ENCODE measurements around the gene HSD11B1L. TPM values are rescaled to one million over a fixed set of nuclear protein-coding genes. Genes with fewer than 3 reads are reported as not detected.
A peak's percentile ranks its signal among the peaks of the same experiment; 100 is the strongest.

The HSD11B1L gene
- total and polyA plus RNA-seq, 7 donors: 4.2 to 37.1 (median 19.9) TPM

DNA sequence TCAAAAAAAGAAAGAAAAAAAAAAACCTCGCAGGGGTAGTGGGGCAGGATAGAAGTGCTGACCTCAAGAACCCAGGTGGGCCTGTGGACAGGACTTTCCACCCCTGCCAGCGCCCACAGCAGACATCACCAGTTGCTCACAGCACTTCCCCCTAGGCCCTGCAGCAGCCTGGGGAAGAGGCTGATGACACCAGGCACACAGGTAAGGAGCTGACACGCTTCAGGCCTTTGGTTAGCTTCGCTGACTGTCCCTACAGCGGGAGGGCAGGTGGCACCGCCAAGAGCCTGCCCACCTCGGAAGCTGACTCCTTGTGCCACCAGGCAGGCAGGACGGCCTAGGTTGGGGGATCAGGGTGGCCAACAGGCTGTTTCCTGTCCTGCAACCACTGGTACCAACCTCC is 30.2 kb downstream of the HSD11B1L start:
- peaks cover 0 to 80% (median 54%) of the 10 kb centered on the region in 4 donors for H3K36me3 ChIP-seq

DNA sequence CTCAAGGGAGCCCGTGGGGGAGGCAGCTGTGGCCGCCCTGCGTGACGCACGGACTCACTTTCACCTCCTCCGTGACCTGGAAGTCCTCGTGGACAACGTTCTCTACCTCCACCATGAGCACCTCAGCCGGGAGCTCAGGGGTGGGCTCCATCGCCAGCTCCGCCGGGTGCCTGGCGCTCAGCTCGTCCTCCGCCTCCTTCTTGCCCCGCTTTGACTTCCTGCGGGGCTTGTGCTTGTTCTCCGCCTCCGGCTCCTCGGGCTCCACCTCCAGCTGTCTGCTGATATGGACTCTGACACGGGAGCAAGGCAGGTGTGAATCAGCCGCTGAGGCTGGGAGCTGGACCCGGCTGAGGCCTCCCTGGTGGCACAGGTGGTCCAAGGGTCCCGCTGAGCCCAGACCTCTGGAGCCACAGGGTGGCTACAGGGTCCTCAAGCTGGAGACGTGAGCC is 30.9 kb downstream of the HSD11B1L start:
- H3K4me1 ChIP-seq: peaks cover 0 to 7% (median 0%) of the 10 kb centered on the region in 4 donors
- H3K4me3 ChIP-seq: no peak overlapping the region
- H3K9me3 ChIP-seq: no peaks in the 10 kb centered on the region
- peak; percentile 51 for DNase-seq
- H3K27ac ChIP-seq: no peak overlapping the region
- H3K36me3 ChIP-seq: peaks cover 0 to 73% (median 47%) of the 10 kb centered on the region in 4 donors
- no peak for TF ChIP-seq EP300 (IDR thresholded peaks at IDR 0.05)
- TF ChIP-seq, protein P1, sequence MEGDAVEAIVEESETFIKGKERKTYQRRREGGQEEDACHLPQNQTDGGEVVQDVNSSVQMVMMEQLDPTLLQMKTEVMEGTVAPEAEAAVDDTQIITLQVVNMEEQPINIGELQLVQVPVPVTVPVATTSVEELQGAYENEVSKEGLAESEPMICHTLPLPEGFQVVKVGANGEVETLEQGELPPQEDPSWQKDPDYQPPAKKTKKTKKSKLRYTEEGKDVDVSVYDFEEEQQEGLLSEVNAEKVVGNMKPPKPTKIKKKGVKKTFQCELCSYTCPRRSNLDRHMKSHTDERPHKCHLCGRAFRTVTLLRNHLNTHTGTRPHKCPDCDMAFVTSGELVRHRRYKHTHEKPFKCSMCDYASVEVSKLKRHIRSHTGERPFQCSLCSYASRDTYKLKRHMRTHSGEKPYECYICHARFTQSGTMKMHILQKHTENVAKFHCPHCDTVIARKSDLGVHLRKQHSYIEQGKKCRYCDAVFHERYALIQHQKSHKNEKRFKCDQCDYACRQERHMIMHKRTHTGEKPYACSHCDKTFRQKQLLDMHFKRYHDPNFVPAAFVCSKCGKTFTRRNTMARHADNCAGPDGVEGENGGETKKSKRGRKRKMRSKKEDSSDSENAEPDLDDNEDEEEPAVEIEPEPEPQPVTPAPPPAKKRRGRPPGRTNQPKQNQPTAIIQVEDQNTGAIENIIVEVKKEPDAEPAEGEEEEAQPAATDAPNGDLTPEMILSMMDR (IDR thresholded peaks at IDR 0.05): no peak
- no peak for TF ChIP-seq POLR2A (IDR thresholded peaks at IDR 0.05)
- 90 to 92% methylated on average over 25 of the region's 25 CpGs for WGBS, 2 donors
- intact Hi-C loops (cut with DNase I): no loop called here
- H3K27me3 ChIP-seq: no peaks in the 10 kb centered on the region

More for the DNA sequence above, 30.2 kb downstream of the HSD11B1L start:
- no peak for TF ChIP-seq POLR2A (IDR thresholded peaks at IDR 0.05)
- TF ChIP-seq EP300 (IDR thresholded peaks at IDR 0.05): no peak
- TF ChIP-seq POLR2AphosphoS5 (IDR thresholded peaks at IDR 0.05): no peak
- TF ChIP-seq, protein P1 (IDR thresholded peaks at IDR 0.05): no peak
- peak; percentile 43 for DNase-seq
- Histone ChIP-seq H3K9me3 (no peaks in the 10 kb centered on the region), H3K4me1 (peaks cover 0 to under 1% (median 0%) of the 10 kb centered on the region in 4 donors), H3K4me3 (no peak overlapping the region), H3K27ac (no peak overlapping the region), H3K27me3 (no peaks in the 10 kb centered on the region)
- intact Hi-C loops (cut with DNase I): no loop called here
- 93% methylated on average over 8 of the region's 8 CpGs for WGBS, 2 donors

DNA sequence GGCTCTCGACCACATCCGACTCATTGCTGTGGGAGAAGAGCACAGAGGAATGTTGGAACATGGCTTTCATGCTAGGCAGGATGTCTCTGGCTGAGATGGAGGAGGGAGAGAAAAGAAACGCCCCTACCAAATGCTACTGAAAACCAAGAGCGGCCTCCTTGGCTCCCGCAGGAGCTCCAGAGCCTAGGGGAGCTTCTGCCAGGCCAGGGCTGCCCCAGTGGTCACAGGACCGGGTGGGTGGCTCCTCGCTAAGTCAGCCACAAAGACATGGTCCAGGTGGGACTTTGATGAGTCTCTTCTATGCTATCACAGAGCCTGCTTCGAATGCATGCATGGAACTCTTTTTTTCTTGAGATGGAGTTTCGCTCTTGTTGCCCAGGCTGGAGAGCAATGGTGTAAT is 32.4 kb downstream of the HSD11B1L start:
- H3K36me3 ChIP-seq: peaks cover 0 to 65% (median 32%) of the 10 kb centered on the region in 4 donors
- TF ChIP-seq POLR2A (IDR thresholded peaks at IDR 0.05) (no peak), EP300 (IDR thresholded peaks at IDR 0.05) (no peak), POLR2AphosphoS5 (IDR thresholded peaks at IDR 0.05) (no peak)
- TF ChIP-seq, protein P1 (IDR thresholded peaks at IDR 0.05): no peak
- no peak overlapping the region for H3K4me3 ChIP-seq
- no peak overlapping the region for H3K27ac ChIP-seq
- H3K9me3 ChIP-seq: no peaks in the 10 kb centered on the region
- H3K27me3 ChIP-seq: no peaks in the 10 kb centered on the region
- intact Hi-C loops (cut with DNase I): no loop called here
- DNase-seq: no peak
- peaks cover 0 to 17% (median 7%) of the 10 kb centered on the region in 4 donors for H3K4me1 ChIP-seq
- WGBS, 2 donors: 98 to 99% methylated on average over 9 of the region's 9 CpGs

DNA sequence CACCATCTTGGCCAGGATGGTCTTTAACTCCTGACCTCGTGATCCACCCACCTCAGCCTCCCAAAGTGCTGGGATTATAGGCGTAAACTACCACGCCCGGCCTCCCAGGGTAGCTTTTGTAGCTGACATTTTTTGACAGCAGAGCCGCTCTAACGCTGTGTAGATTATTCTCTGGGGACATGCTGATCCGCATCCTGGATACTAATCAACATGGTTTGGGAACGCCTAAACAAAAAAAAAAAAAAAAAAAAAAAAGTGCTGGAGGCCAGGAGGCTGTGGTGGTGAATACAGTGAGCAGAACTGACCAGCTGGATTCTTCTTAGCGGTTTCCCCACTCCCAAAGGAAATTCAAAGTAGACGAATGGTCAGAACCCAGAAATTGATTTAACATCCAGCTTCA is 34.0 kb downstream of the HSD11B1L start:
- Histone ChIP-seq H3K4me1 (peaks cover 0 to 30% (median 20%) of the 10 kb centered on the region in 4 donors), H3K4me3 (no peak overlapping the region), H3K27ac (no peak overlapping the region), H3K9me3 (no peaks in the 10 kb centered on the region), H3K27me3 (no peaks in the 10 kb centered on the region), H3K36me3 (peaks cover 0 to 52% (median 31%) of the 10 kb centered on the region in 4 donors)
- no peak for TF ChIP-seq POLR2AphosphoS5 (IDR thresholded peaks at IDR 0.05)
- TF ChIP-seq, protein P1 (IDR thresholded peaks at IDR 0.05): no peak
- TF ChIP-seq EP300 (IDR thresholded peaks at IDR 0.05): no peak
- TF ChIP-seq POLR2A (IDR thresholded peaks at IDR 0.05): no peak
- DNase-seq: no peak
- intact Hi-C loops (cut with DNase I): no loop called here
- WGBS, 2 donors: 90 to 95% methylated on average over 10 of the region's 10 CpGs

All from sigmoid colon (tissue), 7 donors.